ENCODE results near the gene MAPK1.
"Not testable (repeated sequence)": the region's sequence is repeated elsewhere in the genome, so short reads cannot be mapped to it uniquely, and the experiment has no call there.

The MAPK1 gene

GRCh38 chr22:21754523-21754922 is 112.9 kb downstream of the MAPK1 start:
- no peak for DNase-seq (ENCODE audit: low spot score)

- DNase-seq (ENCODE audit: low spot score) = no peak
Measured at GRCh38 chr22:21753374-21754111, 113.9 kb downstream of the MAPK1 start.

- DNase-seq (ENCODE audit: low spot score) = no peak
Measured at GRCh38 chr22:21752276-21752675, 115.2 kb downstream of the MAPK1 start.

GRCh38 chr22:21745948-21746347 is 121.5 kb downstream of the MAPK1 start:
- DNase-seq (ENCODE audit: low spot score) = no peak

- DNase-seq (ENCODE audit: low spot score) = not testable (repeated sequence)
Measured at GRCh38 chr22:21744917-21745316, 122.5 kb downstream of the MAPK1 start.

- DNase-seq (ENCODE audit: low spot score) = no peak
Measured at GRCh38 chr22:21741790-21742189, 125.7 kb downstream of the MAPK1 start.

- DNase-seq (ENCODE audit: low spot score) = no peak
Measured at GRCh38 chr22:21741059-21741458, 126.4 kb downstream of the MAPK1 start.

- DNase-seq (ENCODE audit: low spot score) = no peak
Measured at GRCh38 chr22:21739828-21740377, 127.5 kb downstream of the MAPK1 start.

- no peak for DNase-seq (ENCODE audit: low spot score)
Measured at GRCh38 chr22:21738966-21739365, 128.5 kb downstream of the MAPK1 start.

GRCh38 chr22:21738081-21738480 is 129.4 kb downstream of the MAPK1 start:
- DNase-seq (ENCODE audit: low spot score) = no peak

- no peak for DNase-seq (ENCODE audit: low spot score)
Measured at GRCh38 chr22:21736948-21737347, 130.5 kb downstream of the MAPK1 start.

- no peak for DNase-seq (ENCODE audit: low spot score)
Measured at GRCh38 chr22:21736084-21736642, 131.3 kb downstream of the MAPK1 start.

- DNase-seq (ENCODE audit: low spot score) = peak; percentile 84
Measured at GRCh38 chr22:21735200-21736083, 132.0 kb downstream of the MAPK1 start, which contains the start of gene YPEL1. YPEL1 (minus strand) TSS chr22:21735794; CDS start chr22:21710744, 25,050 bp downstream.

- peak; percentile 31 for DNase-seq (ENCODE audit: low spot score)
Measured at GRCh38 chr22:21734540-21735199, 132.8 kb downstream of the MAPK1 start.

- no peak for DNase-seq (ENCODE audit: low spot score)
Measured at GRCh38 chr22:21731503-21731902, 135.9 kb downstream of the MAPK1 start.

GRCh38 chr22:21730535-21731308 is 136.7 kb downstream of the MAPK1 start:
- DNase-seq (ENCODE audit: low spot score) = no peak

GRCh38 chr22:21729184-21729583 is 138.3 kb downstream of the MAPK1 start:
- DNase-seq (ENCODE audit: low spot score) = not testable (repeated sequence)

- no peak for DNase-seq (ENCODE audit: low spot score)
Measured at GRCh38 chr22:21728270-21728669, 139.2 kb downstream of the MAPK1 start.

GRCh38 chr22:21727768-21728167 is 139.7 kb downstream of the MAPK1 start:
- no peak for DNase-seq (ENCODE audit: low spot score)

GRCh38 chr22:21727159-21727558 is 140.3 kb downstream of the MAPK1 start:
- no peak for DNase-seq (ENCODE audit: low spot score)

GRCh38 chr22:21726650-21727049 is 140.8 kb downstream of the MAPK1 start:
- DNase-seq (ENCODE audit: low spot score) = no peak

All from SW480 (cell line).